SK-N-SH (cell line): ENCODE measurements around the gene EFCAB3.

Experiments
- CHD2 ChIP-seq: fragments of 150-350 bp; IDR thresholded peaks from 2 replicates; pipeline ENCODE4 v1.6.1; 2018; ENCODE audit warnings: low read length; ENCODE audit not compliant: partially characterized antibody
- EP300 ChIP-seq, 2 experiments: IDR thresholded peaks; 2 replicates each; pipeline versions ENCODE4 v1.4.0 to v1.6.1; 2012; ENCODE audit warnings: borderline replicate concordance in 1 of 2, low read depth in 1 of 2, low read length in 1 of 2
- GABPA ChIP-seq: IDR thresholded peaks from 2 replicates; pipeline ENCODE4 v1.4.0; 2012; ENCODE audit warnings: low read depth, mild to moderate bottlenecking
- MXI1 ChIP-seq: IDR thresholded peaks from 2 replicates; pipeline ENCODE4 v1.6.1; 2012; ENCODE audit warnings: mild to moderate bottlenecking, low read depth, low read length, improper control_type of control experiment
- NFIC ChIP-seq: IDR thresholded peaks from 2 replicates; pipeline ENCODE4 v1.4.0; 2012; ENCODE audit warnings: borderline replicate concordance
- TAF1 ChIP-seq: IDR thresholded peaks from 2 replicates; pipeline ENCODE4 v1.6.1; 2012; ENCODE audit warnings: low read depth, mild to moderate bottlenecking, low read length, moderate library complexity, borderline replicate concordance
- TCF12 ChIP-seq: IDR thresholded peaks from 2 replicates; pipeline ENCODE4 v1.4.0; 2012
- TEAD4 ChIP-seq: IDR thresholded peaks from 2 replicates; pipeline ENCODE4 v1.4.0; 2012; ENCODE audit warnings: mild to moderate bottlenecking, borderline replicate concordance; ENCODE audit not compliant: insufficient read depth
- YY1 ChIP-seq: IDR thresholded peaks from 2 replicates; pipeline ENCODE4 v1.4.0; 2012; ENCODE audit warnings: low read depth, mild to moderate bottlenecking
- TF ChIP-seq, protein P1 (sequence below): fragments of 200-600 bp; sonication (generic); IDR thresholded peaks from 2 replicates; pipeline ENCODE4 v1.6.1; 2017; ENCODE audit warnings: antibody characterized with exemption, mild to moderate bottlenecking, moderate library complexity
- TF ChIP-seq, protein P2 (sequence below): fragments of 150-350 bp; IDR thresholded peaks from 2 replicates; pipeline ENCODE4 v1.6.1; 2017; ENCODE audit warnings: antibody characterized with exemption, low read length, low read depth, borderline replicate concordance
- TF ChIP-seq, protein P3 (sequence below): IDR thresholded peaks from 2 replicates; pipeline ENCODE4 v1.4.0; 2012; ENCODE audit warnings: low read depth, borderline replicate concordance
- TF ChIP-seq, protein P4 (sequence below): IDR thresholded peaks from 2 replicates; pipeline ENCODE4 v1.4.0; 2012; ENCODE audit warnings: low read depth

DNA sequence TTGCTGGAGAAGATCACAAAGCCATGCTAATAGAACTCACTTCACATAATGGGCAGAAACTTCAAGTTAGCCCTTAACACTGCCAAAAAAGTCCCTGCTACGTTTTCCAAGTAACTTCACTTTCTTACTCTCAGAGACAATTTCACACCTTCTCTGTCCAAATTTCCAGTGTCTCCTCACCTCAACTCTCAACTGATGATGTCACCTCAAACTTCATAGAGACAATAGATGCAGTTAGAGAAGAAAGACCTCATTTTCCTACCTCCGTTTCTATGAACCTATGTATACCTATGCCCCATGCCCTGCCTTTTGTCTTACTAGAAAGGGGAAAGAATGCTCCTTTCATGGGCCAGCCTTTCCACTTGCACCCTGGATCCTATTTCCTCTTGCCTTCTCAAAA is 14.2 kb upstream of the EFCAB3 start:
- TF ChIP-seq, protein P1, sequence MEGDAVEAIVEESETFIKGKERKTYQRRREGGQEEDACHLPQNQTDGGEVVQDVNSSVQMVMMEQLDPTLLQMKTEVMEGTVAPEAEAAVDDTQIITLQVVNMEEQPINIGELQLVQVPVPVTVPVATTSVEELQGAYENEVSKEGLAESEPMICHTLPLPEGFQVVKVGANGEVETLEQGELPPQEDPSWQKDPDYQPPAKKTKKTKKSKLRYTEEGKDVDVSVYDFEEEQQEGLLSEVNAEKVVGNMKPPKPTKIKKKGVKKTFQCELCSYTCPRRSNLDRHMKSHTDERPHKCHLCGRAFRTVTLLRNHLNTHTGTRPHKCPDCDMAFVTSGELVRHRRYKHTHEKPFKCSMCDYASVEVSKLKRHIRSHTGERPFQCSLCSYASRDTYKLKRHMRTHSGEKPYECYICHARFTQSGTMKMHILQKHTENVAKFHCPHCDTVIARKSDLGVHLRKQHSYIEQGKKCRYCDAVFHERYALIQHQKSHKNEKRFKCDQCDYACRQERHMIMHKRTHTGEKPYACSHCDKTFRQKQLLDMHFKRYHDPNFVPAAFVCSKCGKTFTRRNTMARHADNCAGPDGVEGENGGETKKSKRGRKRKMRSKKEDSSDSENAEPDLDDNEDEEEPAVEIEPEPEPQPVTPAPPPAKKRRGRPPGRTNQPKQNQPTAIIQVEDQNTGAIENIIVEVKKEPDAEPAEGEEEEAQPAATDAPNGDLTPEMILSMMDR = no peak
- TF ChIP-seq TCF12 = no peak
- TF ChIP-seq, protein P2, sequence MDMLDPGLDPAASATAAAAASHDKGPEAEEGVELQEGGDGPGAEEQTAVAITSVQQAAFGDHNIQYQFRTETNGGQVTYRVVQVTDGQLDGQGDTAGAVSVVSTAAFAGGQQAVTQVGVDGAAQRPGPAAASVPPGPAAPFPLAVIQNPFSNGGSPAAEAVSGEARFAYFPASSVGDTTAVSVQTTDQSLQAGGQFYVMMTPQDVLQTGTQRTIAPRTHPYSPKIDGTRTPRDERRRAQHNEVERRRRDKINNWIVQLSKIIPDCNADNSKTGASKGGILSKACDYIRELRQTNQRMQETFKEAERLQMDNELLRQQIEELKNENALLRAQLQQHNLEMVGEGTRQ = no peak
- TF ChIP-seq MXI1 = no peak
- no peak for TF ChIP-seq EP300 (IDR thresholded peaks at IDR 0.05; ENCODE audit: borderline replicate concordance in 1 of 2, low read depth in 1 of 2, low read length in 1 of 2)
- TF ChIP-seq TEAD4 = no peak
- TF ChIP-seq TAF1 = no peak
- no peak for TF ChIP-seq CHD2
- no peak for TF ChIP-seq YY1
- TF ChIP-seq, protein P3, sequence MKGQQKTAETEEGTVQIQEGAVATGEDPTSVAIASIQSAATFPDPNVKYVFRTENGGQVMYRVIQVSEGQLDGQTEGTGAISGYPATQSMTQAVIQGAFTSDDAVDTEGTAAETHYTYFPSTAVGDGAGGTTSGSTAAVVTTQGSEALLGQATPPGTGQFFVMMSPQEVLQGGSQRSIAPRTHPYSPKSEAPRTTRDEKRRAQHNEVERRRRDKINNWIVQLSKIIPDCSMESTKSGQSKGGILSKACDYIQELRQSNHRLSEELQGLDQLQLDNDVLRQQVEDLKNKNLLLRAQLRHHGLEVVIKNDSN = no peak
- no peak for TF ChIP-seq GABPA
- TF ChIP-seq, protein P4, sequence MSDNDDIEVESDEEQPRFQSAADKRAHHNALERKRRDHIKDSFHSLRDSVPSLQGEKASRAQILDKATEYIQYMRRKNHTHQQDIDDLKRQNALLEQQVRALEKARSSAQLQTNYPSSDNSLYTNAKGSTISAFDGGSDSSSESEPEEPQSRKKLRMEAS = no peak
- no peak for TF ChIP-seq NFIC
